Smooth muscle cell (in vitro differentiated cells): Measurements from ENCODE around the gene PDE4D. TPM values are rescaled to one million over a fixed set of nuclear protein-coding genes. Genes with fewer than 3 reads are reported as not detected.

Experiments used
- DNase-seq: peaks from one replicate; lab custom pipeline; 2025; ENCODE audit not compliant: unreplicated experiment; lab: John Stamatoyannopoulos, UW
- H2AFZ ChIP-seq: fragments of 200-600 bp; sonication (generic); 2 replicates; pipeline ENCODE4 v1.6.0; 2016; ENCODE audit warnings: antibody characterized with exemption, low read depth, mild to moderate bottlenecking
- H3F3A ChIP-seq: fragments of 200-600 bp; sonication (generic); 2 replicates; pipeline ENCODE4 v1.6.0; 2017; ENCODE audit warnings: antibody characterized with exemption, low read depth
- H3K27ac ChIP-seq: fragments of 200-600 bp; sonication (generic); 2 replicates; pipeline ENCODE4 v1.5.1; 2016; ENCODE audit warnings: low read depth, mild to moderate bottlenecking
- H3K27me3 ChIP-seq: fragments of 200-600 bp; sonication (generic); 2 replicates; pipeline ENCODE4 v1.6.1; 2016; ENCODE audit warnings: low read depth, mild to moderate bottlenecking
- H3K36me3 ChIP-seq: fragments of 200-600 bp; sonication (generic); 2 replicates; pipeline ENCODE4 v1.5.1; 2016; ENCODE audit warnings: low read depth
- H3K4me1 ChIP-seq: fragments of 200-600 bp; sonication (generic); 2 replicates; pipeline ENCODE4 v1.5.1; 2016; ENCODE audit warnings: low read depth
- H3K4me2 ChIP-seq: fragments of 200-600 bp; sonication (generic); 2 replicates; pipeline ENCODE4 v1.6.0; 2016; ENCODE audit warnings: mild to moderate bottlenecking
- H3K4me3 ChIP-seq: fragments of 200-600 bp; sonication (generic); 2 replicates; pipeline ENCODE4 v1.5.1; 2016; ENCODE audit warnings: mild to moderate bottlenecking
- H3K79me2 ChIP-seq: fragments of 200-600 bp; sonication (generic); 2 replicates; pipeline ENCODE4 v1.6.0; 2016; ENCODE audit warnings: low read depth, mild to moderate bottlenecking
- H3K9ac ChIP-seq: fragments of 200-600 bp; sonication (generic); 2 replicates; pipeline ENCODE4 v1.6.0; 2016; ENCODE audit warnings: low read depth
- H3K9me3 ChIP-seq: fragments of 200-600 bp; sonication (generic); replicated peaks from 2 replicates; pipeline ENCODE4 v1.5.1; 2016; ENCODE audit warnings: low read depth
- H4K20me1 ChIP-seq: fragments of 200-600 bp; sonication (generic); 2 replicates; pipeline ENCODE4 v1.6.0; 2016; ENCODE audit warnings: low read depth
- CTCF ChIP-seq: fragments of 200-600 bp; sonication (generic); IDR thresholded peaks from 2 replicates; pipeline ENCODE4 v1.5.1; 2017; ENCODE audit warnings: borderline replicate concordance, mild to moderate bottlenecking, antibody characterized with exemption; ENCODE audit not compliant: insufficient read depth, poor library complexity, severe bottlenecking
- WGBS: methylation state at CpG from one replicate; pipeline ENCODE4 v1.1.7; 2016; ENCODE audit warnings: low lambda C conversion rate; 5-methylcytosine and 5-hydroxymethylcytosine counted together
- polyA plus RNA-seq: library from polyadenylated mRNA; unstranded; fragments of >200 nt; fragmentation: Nextera tagmentation; extraction: Ambion mirVana; gene quantifications from 2 replicates; pipeline ENCODE4 v1.2.1, GENCODE V29; 2016
- total RNA-seq: library from RNA; depleted of rRNA; stranded (reverse); fragments of >200 nt; gene quantifications from 2 replicates; pipeline ENCODE4 v1.2.3, GENCODE V29; 2014

Gene PDE4D
- total and polyA plus RNA-seq, 2 experiments from 2014 or later = 16.4 to 61.0 TPM

- Histone ChIP-seq H3K27ac (no peak overlapping the region), H3K9me3 (no peaks in the 10 kb centered on the region), H3K9ac (no peak overlapping the region), H3K4me3 (no peak overlapping the region), H3F3A (no peaks in the 10 kb centered on the region), H2AFZ (no peak overlapping the region), H3K4me2 (no peak overlapping the region), H4K20me1 (no peaks in the 10 kb centered on the region), H3K27me3 (no peaks in the 10 kb centered on the region), H3K4me1 (no peaks in the 10 kb centered on the region), H3K79me2 (peaks cover 4% of the 10 kb centered on the region), H3K36me3 (no peaks in the 10 kb centered on the region)
- WGBS = 100% methylated on average over 1 of the region's 1 CpG
- no peak for TF ChIP-seq CTCF
- no peak for DNase-seq
These were observed 723.8 kb downstream of the PDE4D start for GRCh38 chr5:59169768-59170150.

- Histone ChIP-seq H3F3A (no peaks in the 10 kb centered on the region), H4K20me1 (no peaks in the 10 kb centered on the region), H2AFZ (no peak overlapping the region), H3K4me2 (no peak overlapping the region), H3K27me3 (no peaks in the 10 kb centered on the region), H3K9ac (no peak overlapping the region), H3K4me3 (no peak overlapping the region), H3K27ac (no peak overlapping the region), H3K9me3 (no peaks in the 10 kb centered on the region), H3K4me1 (no peaks in the 10 kb centered on the region), H3K79me2 (peaks cover 4% of the 10 kb centered on the region), H3K36me3 (no peaks in the 10 kb centered on the region)
- no peak for DNase-seq
- no peak for TF ChIP-seq CTCF
- 87% methylated on average over 7 of the region's 7 CpGs for WGBS
These were observed 724.3 kb downstream of the PDE4D start for GRCh38 chr5:59169081-59169767.

GRCh38 chr5:59168067-59168466, 725.5 kb downstream of the PDE4D start:
- no peaks in the 10 kb centered on the region for H3K9me3 ChIP-seq
- H3K36me3 ChIP-seq = no peaks in the 10 kb centered on the region
- H3K27me3 ChIP-seq = no peaks in the 10 kb centered on the region
- H2AFZ ChIP-seq = no peak overlapping the region
- H3K4me1 ChIP-seq = no peaks in the 10 kb centered on the region
- no peak overlapping the region for H3K27ac ChIP-seq
- no peak overlapping the region for H3K4me2 ChIP-seq
- no peaks in the 10 kb centered on the region for H3F3A ChIP-seq
- peaks cover under 1% of the 10 kb centered on the region for H3K79me2 ChIP-seq
- 89% methylated on average over 6 of the region's 6 CpGs for WGBS
- H3K4me3 ChIP-seq = no peak overlapping the region
- DNase-seq = no peak
- H3K9ac ChIP-seq = no peak overlapping the region
- H4K20me1 ChIP-seq = no peaks in the 10 kb centered on the region
- TF ChIP-seq CTCF = no peak

- WGBS = 97% methylated on average over 7 of the region's 7 CpGs
- no peak for DNase-seq
- H3K4me2 ChIP-seq = no peak overlapping the region
These were observed 729.3 kb downstream of the PDE4D start for GRCh38 chr5:59164041-59164830.

More at GRCh38 chr5:59164041-59164830, 729.3 kb downstream of the PDE4D start:
- Histone ChIP-seq H3K27ac (no peak overlapping the region), H3K4me3 (no peak overlapping the region), H2AFZ (no peak overlapping the region), H3K79me2 (no peaks in the 10 kb centered on the region), H3K36me3 (no peaks in the 10 kb centered on the region), H3K9ac (no peak overlapping the region), H3F3A (no peaks in the 10 kb centered on the region), H3K9me3 (no peaks in the 10 kb centered on the region), H3K4me1 (no peaks in the 10 kb centered on the region), H3K27me3 (no peaks in the 10 kb centered on the region), H4K20me1 (no peaks in the 10 kb centered on the region)
- TF ChIP-seq CTCF = no peak
